Uterus (tissue), 2 donors: Measurements from ENCODE around the gene KDM2B.

Experiments
- CTCF ChIP-seq, 4 experiments: fragments of 200-600 bp in 2 of 4; fragments of 450-650 bp in 2 of 4; sonication (generic) in 2 of 4; IDR thresholded peaks; one replicate each; pipeline ENCODE4 v1.5.1; 2016 to 2019; ENCODE audit warnings: antibody characterized with exemption in 4 of 4, mild to moderate bottlenecking in 2 of 4, moderate library complexity in 1 of 4
- POLR2A ChIP-seq, 2 donors: fragments of 450-650 bp; IDR thresholded peaks; one replicate each; pipeline ENCODE4 v1.6.1; 2016; ENCODE audit warnings: antibody characterized with exemption in 2 of 2, mild to moderate bottlenecking in 1 of 2, moderate library complexity in 1 of 2

GRCh38 chr12:121403721-121404120 is 177.1 kb downstream of the KDM2B start:
- TF ChIP-seq CTCF (IDR thresholded peaks at IDR 0.05) (no peak), POLR2A (IDR thresholded peaks at IDR 0.05) (no peak)
